HEK293T (cell line): ENCODE results near the gene WSB1.

Experiments used
- CTCF ChIA-PET: fragments of 350-600 bp; formaldehyde crosslinking; extraction: SDS; loops from one replicate; lab custom pipeline; 2021; ENCODE audit warnings: antibody characterized with exemption, inconsistent platforms; lab: Yijun Ruan, JAX
- POLR2A ChIA-PET: fragments of 350-600 bp; formaldehyde crosslinking; extraction: SDS; loops from one replicate; lab custom pipeline; 2020; ENCODE audit warnings: antibody characterized with exemption, inconsistent platforms; lab: Yijun Ruan, JAX
- DNase-seq: peaks from one replicate; pipeline ENCODE4 v3.0.0; 2012; ENCODE audit warnings: mixed read lengths; ENCODE audit errors: extremely low spot score
- ARNT ChIP-seq: fragments of 450-650 bp; IDR thresholded peaks from 2 replicates; pipeline ENCODE4 v1.6.1; 2017; ENCODE audit warnings: mild to moderate bottlenecking
- BHLHE40 ChIP-seq: fragments of 450-650 bp; IDR thresholded peaks from 2 replicates; pipeline ENCODE4 v1.6.1; 2016; ENCODE audit warnings: mild to moderate bottlenecking, moderate library complexity, borderline replicate concordance
- CTBP1 ChIP-seq: fragments of 450-650 bp; IDR thresholded peaks from 2 replicates; pipeline ENCODE4 v1.6.1; 2016; ENCODE audit warnings: borderline replicate concordance
- ELF4 ChIP-seq: fragments of 450-650 bp; IDR thresholded peaks from 2 replicates; pipeline ENCODE4 v1.6.1; 2017; ENCODE audit warnings: antibody characterized with exemption
- FOXA1 ChIP-seq: fragments of 450-650 bp; IDR thresholded peaks from 2 replicates; pipeline ENCODE4 v1.6.1; 2016; ENCODE audit warnings: mild to moderate bottlenecking
- FOXK2 ChIP-seq: fragments of 450-650 bp; IDR thresholded peaks from 2 replicates; pipeline ENCODE4 v1.6.1; 2016; ENCODE audit warnings: mild to moderate bottlenecking
- FOXM1 ChIP-seq: fragments of 450-650 bp; IDR thresholded peaks from 2 replicates; pipeline ENCODE4 v1.6.1; 2017; ENCODE audit warnings: mild to moderate bottlenecking, borderline replicate concordance
- HDGF ChIP-seq: fragments of 450-650 bp; IDR thresholded peaks from 2 replicates; pipeline ENCODE4 v1.6.1; 2017; ENCODE audit warnings: antibody characterized with exemption, borderline replicate concordance
- L3MBTL2 ChIP-seq: fragments of 450-650 bp; conservative IDR thresholded peaks from 2 replicates; pipeline ENCODE4 v1.6.1; 2016; ENCODE audit warnings: mild to moderate bottlenecking
- LEF1 ChIP-seq: fragments of 450-650 bp; IDR thresholded peaks from 2 replicates; pipeline ENCODE4 v1.6.1; 2017; ENCODE audit warnings: mild to moderate bottlenecking, borderline replicate concordance
- NFRKB ChIP-seq: fragments of 450-650 bp; IDR thresholded peaks from 2 replicates; pipeline ENCODE4 v1.6.1; 2016; ENCODE audit warnings: mild to moderate bottlenecking, moderate library complexity
- SP1 ChIP-seq: fragments of 450-650 bp; IDR thresholded peaks from 2 replicates; pipeline ENCODE4 v1.6.1; 2017
- SUZ12 ChIP-seq: fragments of 450-650 bp; IDR thresholded peaks from 2 replicates; pipeline ENCODE4 v1.6.1; 2016; ENCODE audit warnings: mild to moderate bottlenecking
- TARDBP ChIP-seq: fragments of 450-650 bp; IDR thresholded peaks from 2 replicates; pipeline ENCODE4 v1.6.1; 2016
- ZNF384 ChIP-seq: fragments of 450-650 bp; IDR thresholded peaks from 2 replicates; pipeline ENCODE4 v1.6.1; 2016
- TF ChIP-seq, protein P1 (sequence below): fragments of 450-650 bp; IDR thresholded peaks from 2 replicates; pipeline ENCODE4 v1.6.1; 2016

WSB1 gene

DNA sequence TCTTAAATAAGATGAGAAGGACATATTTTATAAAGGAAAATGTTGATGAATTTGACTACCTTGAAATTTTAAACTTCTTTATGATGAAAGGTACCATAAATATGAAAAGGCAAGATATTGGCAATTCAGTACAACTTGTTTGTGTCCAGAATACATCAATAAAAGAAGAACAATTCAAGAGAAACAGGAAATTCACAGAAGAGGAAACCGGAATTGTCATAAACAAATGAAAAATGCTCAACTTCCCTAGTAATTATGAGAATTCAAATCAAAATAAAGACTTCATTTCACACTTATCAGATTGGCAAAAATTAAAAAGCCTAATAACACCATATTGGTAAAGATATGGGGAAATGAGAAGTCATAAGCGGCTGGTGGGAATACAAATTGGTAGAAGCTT, 54.3 kb downstream of the WSB1 start:
- CTCF ChIA-PET, result no interaction called here
- POLR2A ChIA-PET, result no interaction called here

DNA sequence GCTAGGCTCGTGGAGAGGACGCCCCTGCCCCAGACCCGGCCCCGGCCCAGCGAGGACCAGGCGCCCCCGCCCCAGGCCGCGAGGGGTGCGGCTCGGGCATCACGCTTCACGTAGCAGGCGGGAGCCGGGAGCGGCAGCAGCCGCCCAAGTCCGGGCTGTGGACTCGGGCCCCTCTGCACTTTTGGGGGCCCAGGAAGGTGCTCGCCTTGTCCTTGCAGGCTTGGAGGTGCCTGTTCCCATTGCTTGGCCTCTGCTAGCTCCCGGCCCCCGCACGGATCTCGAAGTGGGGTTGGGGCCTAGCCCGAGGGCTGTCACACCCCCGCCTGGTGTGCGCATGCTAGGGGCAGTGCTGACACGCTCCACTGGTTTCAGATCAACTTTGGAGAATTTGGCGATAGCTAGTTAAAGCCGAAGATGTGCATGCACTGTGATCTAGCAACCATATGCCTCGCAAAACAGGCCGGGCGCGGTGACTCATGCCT, 55.7 kb downstream of the WSB1 start:
- ChIA-PET CTCF (interaction anchor here (0.6 to 1.4 kb wide), 4 partner anchors 17 to 153 kb away, joined by 3 to 4 read pairs (median 4); no protein-coding TSS in a partner anchor), POLR2A (interaction anchor here (0.8 to 0.9 kb wide), 2 partner anchors 45 to 246 kb away, joined by 3 read pairs; no protein-coding TSS in a partner anchor)
- DNase-seq, result no peak
- TF ChIP-seq L3MBTL2 (no peak), ARNT (no peak), FOXK2 (no peak), ZNF384 (no peak), BHLHE40 (no peak), SUZ12 (no peak), CTBP1 (no peak), LEF1 (no peak), NFRKB (no peak), FOXM1 (no peak), FOXA1 (no peak)
- TF ChIP-seq, protein P1, sequence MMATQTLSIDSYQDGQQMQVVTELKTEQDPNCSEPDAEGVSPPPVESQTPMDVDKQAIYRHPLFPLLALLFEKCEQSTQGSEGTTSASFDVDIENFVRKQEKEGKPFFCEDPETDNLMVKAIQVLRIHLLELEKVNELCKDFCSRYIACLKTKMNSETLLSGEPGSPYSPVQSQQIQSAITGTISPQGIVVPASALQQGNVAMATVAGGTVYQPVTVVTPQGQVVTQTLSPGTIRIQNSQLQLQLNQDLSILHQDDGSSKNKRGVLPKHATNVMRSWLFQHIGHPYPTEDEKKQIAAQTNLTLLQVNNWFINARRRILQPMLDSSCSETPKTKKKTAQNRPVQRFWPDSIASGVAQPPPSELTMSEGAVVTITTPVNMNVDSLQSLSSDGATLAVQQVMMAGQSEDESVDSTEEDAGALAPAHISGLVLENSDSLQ, result no peak

More for the DNA sequence above, 54.3 kb downstream of the WSB1 start:
- no peak for DNase-seq
- TF ChIP-seq L3MBTL2 (no peak), ELF4 (no peak), HDGF (no peak), TARDBP (no peak)

DNA sequence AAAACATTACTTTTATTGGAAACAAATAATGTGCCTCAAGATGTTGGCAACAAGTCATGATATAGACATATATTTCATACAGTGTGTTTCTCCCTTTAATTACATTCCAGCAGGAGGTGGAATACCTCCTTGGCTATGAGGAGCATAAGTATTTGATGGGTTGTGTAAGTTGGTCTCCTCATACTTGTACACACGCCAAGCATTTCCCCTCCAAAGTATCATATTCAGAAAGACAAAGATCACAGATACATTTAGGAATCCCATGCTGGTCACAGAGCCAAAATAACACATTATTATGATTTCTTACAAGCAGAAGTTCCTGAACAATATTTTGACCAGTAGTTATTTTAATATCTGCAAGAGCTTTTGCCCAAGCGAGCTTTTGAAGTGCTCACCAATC, 57.8 kb downstream of the WSB1 start:
- no peak for TF ChIP-seq NFRKB
- TF ChIP-seq HDGF, result no peak
- no peak for TF ChIP-seq FOXM1
- TF ChIP-seq CTBP1, result no peak
- TF ChIP-seq TARDBP, result no peak
- no peak for TF ChIP-seq L3MBTL2
- no peak for TF ChIP-seq SUZ12
- TF ChIP-seq SP1, result no peak
- no peak for TF ChIP-seq FOXA1
- TF ChIP-seq ZNF384, result no peak
- TF ChIP-seq BHLHE40, result no peak
- TF ChIP-seq ELF4, result no peak
- TF ChIP-seq, protein P1, result no peak
- TF ChIP-seq FOXK2, result no peak
- TF ChIP-seq LEF1, result no peak
- TF ChIP-seq ARNT, result no peak
- ChIA-PET POLR2A (interaction anchor here (0.8 kb wide), 1 partner anchor 19 kb away, joined by 3 read pairs; no protein-coding TSS in a partner anchor), CTCF (interaction anchor here (1.3 kb wide), 1 partner anchor 19 kb away, joined by 3 read pairs; no protein-coding TSS in a partner anchor)
- no peak for DNase-seq

DNA sequence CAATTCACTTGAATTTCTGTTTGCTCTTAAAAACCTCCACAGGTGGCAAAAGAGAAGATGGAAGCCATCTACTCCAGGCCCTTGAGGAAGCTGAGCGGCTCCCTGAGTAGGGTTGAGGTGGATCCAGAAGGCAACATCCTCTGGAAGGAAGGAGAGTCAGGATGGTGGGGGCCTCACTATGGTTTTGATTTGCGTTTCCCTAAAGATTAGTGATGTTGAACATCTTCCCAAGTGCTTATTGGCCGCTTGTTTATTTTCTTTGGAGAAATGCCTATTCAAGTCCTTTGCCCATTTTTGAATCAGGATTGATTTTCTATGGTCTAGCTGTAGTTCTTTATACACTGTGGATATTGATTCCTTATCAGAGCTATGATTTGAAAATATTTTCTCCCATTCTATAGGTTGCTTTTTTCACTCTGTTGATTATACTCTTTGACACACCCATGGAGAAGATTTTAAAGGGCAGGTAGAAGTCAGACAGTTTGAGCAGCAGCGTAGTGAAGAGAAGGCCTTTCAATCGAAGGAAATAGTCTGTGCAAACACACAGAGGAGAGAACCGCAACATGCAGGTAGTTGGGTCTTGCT, 58.6 kb downstream of the WSB1 start:
- DNase-seq, result no peak
- ChIA-PET POLR2A (interaction anchor here (0.6 to 0.8 kb wide), 4 partner anchors 14 to 247 kb away, joined by 3 to 4 read pairs (median 4); no protein-coding TSS in a partner anchor), CTCF (interaction anchor here (1.3 kb wide), 1 partner anchor 20 kb away, joined by 3 read pairs; no protein-coding TSS in a partner anchor)
- TF ChIP-seq TARDBP (no peak), FOXM1 (no peak), NFRKB (no peak), L3MBTL2 (no peak), SP1 (no peak), ARNT (no peak), SUZ12 (no peak), CTBP1 (no peak), HDGF (no peak)
- TF ChIP-seq, protein P1, result no peak

DNA sequence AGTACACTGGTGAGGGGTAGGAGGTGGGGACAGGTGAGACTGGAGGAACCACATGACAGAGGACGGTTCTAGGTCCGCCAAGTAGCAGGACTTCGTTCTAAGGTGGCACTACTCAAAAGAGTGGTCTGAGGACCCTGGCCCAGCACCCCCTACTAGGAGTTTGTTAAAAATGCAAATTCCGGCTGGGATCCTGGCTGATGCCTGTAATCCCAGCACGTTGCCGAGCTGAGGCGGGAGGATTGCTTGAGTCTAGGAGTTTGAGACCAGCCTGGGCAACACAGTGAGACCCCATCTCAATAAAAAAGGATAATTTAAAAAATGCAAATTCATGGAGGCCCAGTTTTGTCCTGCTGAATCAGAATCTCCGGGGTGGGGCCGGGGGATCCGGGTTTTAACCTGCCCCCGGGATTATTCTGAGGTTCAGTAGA, 59.1 kb downstream of the WSB1 start:
- ChIA-PET POLR2A (interaction anchor here (0.7 to 1.4 kb wide), 3 partner anchors 58 to 247 kb away, joined by 3 to 4 read pairs (median 4); no protein-coding TSS in a partner anchor), CTCF (interaction anchor here (1.4 kb wide), 1 partner anchor 29 kb away, joined by 4 read pairs; no protein-coding TSS in a partner anchor)
- TF ChIP-seq LEF1 (no peak), ARNT (no peak), BHLHE40 (no peak), ZNF384 (no peak), CTBP1 (no peak), SUZ12 (no peak), SP1 (no peak), NFRKB (no peak), FOXA1 (no peak)
- TF ChIP-seq, protein P1, result no peak
- DNase-seq, result no peak
